ENCODE data around the gene LRRC40.

GRCh38 chr1:70140343-70140742 is 65.0 kb downstream of the LRRC40 start:
- TF ChIP-seq MYC (IDR thresholded peaks at IDR 0.05; ENCODE audit: low read depth, low read length) (no peak), MAX (IDR thresholded peaks at IDR 0.05; ENCODE audit: low read depth, low read length) (no peak)
- TF ChIP-seq, protein P1, sequence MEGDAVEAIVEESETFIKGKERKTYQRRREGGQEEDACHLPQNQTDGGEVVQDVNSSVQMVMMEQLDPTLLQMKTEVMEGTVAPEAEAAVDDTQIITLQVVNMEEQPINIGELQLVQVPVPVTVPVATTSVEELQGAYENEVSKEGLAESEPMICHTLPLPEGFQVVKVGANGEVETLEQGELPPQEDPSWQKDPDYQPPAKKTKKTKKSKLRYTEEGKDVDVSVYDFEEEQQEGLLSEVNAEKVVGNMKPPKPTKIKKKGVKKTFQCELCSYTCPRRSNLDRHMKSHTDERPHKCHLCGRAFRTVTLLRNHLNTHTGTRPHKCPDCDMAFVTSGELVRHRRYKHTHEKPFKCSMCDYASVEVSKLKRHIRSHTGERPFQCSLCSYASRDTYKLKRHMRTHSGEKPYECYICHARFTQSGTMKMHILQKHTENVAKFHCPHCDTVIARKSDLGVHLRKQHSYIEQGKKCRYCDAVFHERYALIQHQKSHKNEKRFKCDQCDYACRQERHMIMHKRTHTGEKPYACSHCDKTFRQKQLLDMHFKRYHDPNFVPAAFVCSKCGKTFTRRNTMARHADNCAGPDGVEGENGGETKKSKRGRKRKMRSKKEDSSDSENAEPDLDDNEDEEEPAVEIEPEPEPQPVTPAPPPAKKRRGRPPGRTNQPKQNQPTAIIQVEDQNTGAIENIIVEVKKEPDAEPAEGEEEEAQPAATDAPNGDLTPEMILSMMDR (IDR thresholded peaks at IDR 0.05; ENCODE audit: low read depth, low read length), result no peak

Data from NB4 (cell line).